Measurements from ENCODE around the gene PLK3. TPM values are rescaled to one million over a fixed set of nuclear protein-coding genes. Genes with fewer than 3 reads are reported as not detected.
"Not testable (repeated sequence)": the region's sequence is repeated elsewhere in the genome, so short reads cannot be mapped to it uniquely, and the experiment has no call there.

The PLK3 gene
- polyA plus RNA-seq, 1 experiment: 14.2 TPM

DNA sequence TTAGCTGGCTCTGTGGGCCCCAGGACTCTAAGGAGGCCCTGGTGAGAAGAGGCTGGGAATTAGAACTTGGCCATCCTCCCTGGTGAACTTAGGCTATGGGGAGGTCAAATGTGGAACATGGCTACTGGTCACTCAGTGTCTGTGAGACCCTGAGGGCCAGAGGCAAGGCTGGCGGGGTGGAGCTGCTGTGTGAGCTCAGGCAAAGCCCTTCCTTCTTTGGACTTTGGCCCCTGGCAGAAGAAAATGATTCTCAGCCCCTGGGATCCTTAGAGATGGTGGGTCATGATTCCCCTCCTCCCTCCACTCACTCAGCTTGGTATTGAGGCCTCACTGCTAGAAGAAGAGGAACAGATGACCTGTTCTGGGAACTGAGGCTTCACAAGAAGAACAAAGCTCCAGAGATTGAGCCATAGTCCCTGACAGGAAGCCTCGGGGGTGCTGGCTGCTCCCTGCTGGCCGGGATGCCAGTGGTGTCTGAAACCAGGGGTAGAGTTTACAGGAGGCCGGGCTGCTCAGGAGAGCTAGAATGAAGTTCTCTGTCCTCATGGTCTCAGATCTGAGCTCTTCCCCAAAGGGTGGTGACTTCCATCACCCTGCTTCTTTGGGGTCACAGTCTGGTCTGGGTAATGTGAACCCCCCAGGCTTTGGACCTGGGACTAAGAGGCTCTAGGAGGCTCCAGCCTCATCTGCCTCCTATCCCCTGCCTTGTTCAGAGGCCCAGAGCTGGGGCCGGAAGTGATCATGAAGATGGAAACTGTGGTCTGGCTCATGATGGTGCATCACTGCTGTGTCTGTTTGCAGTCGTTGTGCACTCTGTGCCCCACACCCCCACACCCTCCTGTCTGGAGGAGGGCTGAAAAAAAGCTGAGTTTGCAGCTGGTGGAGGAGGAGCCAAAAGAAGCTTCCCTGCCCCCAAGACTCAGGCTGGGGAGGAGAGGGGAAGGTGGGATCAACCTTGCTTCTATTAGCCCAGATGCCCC is 9.1 kb downstream of the PLK3 start:
- POLR2A ChIA-PET: interaction anchor here (0.5 to 4.1 kb wide), 7 partner anchors 9 to 712 kb away, joined by 3 to 103 read pairs (median 5); partner anchors contain the start of genes PLK3, PRDX1 and RPS8
- Histone ChIP-seq H3K27me3 (ENCODE audit: control insufficient read depth, insufficient read depth, low read length) (no peaks in the 10 kb centered on the region), H3K4me3 (ENCODE audit: low read depth, low read length) (peak overlapping the region; percentile 63), H3K9me3 (ENCODE audit: control insufficient read depth, insufficient read depth, low read length) (no peaks in the 10 kb centered on the region; the same call in 1 of the 2 replicates), H3K27ac (ENCODE audit: low read depth, low read length) (peak overlapping the region; percentile 100)
- no peak for DNase-seq (ENCODE audit: low read depth, low spot score)
- CTCF ChIA-PET: interaction anchor here (0.8 to 2.2 kb wide), 7 partner anchors 9 to 78 kb away, joined by 3 to 20 read pairs (median 5); partner anchors contain the start of genes PLK3 and RNU5D-1
- 0 out of 2 replicates have a peak, but pooled peaks have one; percentile 16 for TF ChIP-seq CTCF (IDR thresholded peaks at IDR 0.05; ENCODE audit: low read depth, low read length)

DNA sequence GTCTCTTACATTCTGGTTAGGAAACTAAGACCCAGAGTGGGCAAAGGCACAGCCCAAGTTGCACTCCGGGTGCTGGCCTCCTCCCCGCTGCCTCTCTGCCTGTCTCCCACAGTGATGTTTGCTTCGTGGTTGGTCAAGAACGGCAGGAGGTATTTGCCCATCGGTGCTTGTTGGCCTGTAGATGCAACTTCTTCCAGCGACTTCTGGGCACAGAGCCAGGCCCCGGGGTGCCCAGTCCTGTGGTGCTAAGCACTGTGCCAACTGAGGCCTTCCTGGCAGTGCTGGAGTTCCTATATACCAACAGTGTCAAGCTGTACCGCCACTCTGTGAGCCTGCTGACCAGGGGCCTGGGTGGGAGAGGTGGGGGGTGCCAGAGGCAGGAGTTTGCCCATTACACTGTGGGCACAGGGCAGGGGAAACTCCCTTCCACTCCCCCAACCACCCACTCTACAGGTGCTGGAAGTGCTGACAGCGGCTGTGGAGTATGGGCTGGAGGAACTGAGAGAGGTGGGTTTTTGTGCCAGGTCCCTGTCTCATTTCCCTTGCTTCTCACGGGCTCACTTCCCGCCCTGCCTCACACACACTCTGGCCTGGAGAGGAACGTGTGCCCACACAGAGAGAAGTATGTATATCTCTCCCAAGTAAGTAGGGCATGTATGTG is 10.1 kb downstream of the PLK3 start:
- TF ChIP-seq CTCF (IDR thresholded peaks at IDR 0.05; ENCODE audit: low read depth, low read length): no peak
- ChIA-PET CTCF (interaction anchor here (0.7 to 2.2 kb wide), 2 partner anchors 10 to 92 kb away, joined by 5 to 20 read pairs; partner anchors contain the start of gene PLK3), POLR2A (interaction anchor here (1.4 to 4.1 kb wide), 4 partner anchors 9 to 89 kb away, joined by 4 to 103 read pairs (median 18); partner anchors contain the start of genes PLK3 and RPS8)
- Histone ChIP-seq H3K27me3 (ENCODE audit: control insufficient read depth, insufficient read depth, low read length) (no peaks in the 10 kb centered on the region), H3K9me3 (ENCODE audit: control insufficient read depth, insufficient read depth, low read length) (no peaks in the 10 kb centered on the region; the same call in 1 of the 2 replicates), H3K4me3 (ENCODE audit: low read depth, low read length) (peak overlapping the region; percentile 31), H3K27ac (ENCODE audit: low read depth, low read length) (peak overlapping the region; percentile 32)
- no peak for DNase-seq (ENCODE audit: low read depth, low spot score)

- H3K27me3 ChIP-seq (ENCODE audit: control insufficient read depth, insufficient read depth, low read length); H3K9me3 ChIP-seq (ENCODE audit: control insufficient read depth, insufficient read depth, low read length); H3K4me3 ChIP-seq (ENCODE audit: low read depth, low read length); DNase-seq (ENCODE audit: low read depth, low spot score): not testable (repeated sequence)
- peak overlapping the region; percentile 32 for H3K27ac ChIP-seq (ENCODE audit: low read depth, low read length)
- POLR2A ChIA-PET: interaction anchor here (3.3 kb wide), 1 partner anchor 10 kb away, joined by 18 read pairs; the partner anchor contains the start of gene PLK3
- CTCF ChIA-PET: interaction anchor here (0.6 to 0.7 kb wide), 2 partner anchors 11 to 91 kb away, joined by 5 read pairs; partner anchors contain the start of gene PLK3
These were observed 10.6 kb downstream of the PLK3 start for GRCh38 chr1:44810762-44811105.

DNA sequence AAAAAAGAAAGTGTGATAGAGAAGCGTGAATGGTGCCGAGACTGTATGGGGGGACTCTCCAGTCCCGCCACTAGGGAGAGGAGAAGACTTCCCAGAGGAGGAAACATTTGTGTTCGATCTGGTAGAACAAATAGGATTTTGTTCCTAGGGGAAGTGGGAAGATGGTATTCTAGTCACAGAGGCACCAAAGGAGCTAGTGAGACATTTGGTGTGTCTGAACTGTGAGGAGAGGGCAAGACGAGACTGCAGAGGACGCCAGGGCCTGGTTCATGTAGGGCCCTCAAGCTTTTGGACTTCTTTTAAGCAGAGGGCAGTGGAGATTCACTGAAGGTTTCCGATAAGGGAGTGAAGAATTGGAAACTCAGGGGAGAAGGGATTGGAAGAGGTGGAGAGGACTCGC is 11.1 kb downstream of the PLK3 start:
- no peak for TF ChIP-seq CTCF (IDR thresholded peaks at IDR 0.05; ENCODE audit: low read depth, low read length)
- no peaks in the 10 kb centered on the region for H3K27me3 ChIP-seq (ENCODE audit: control insufficient read depth, insufficient read depth, low read length)
- H3K9me3 ChIP-seq (ENCODE audit: control insufficient read depth, insufficient read depth, low read length): no peaks in the 10 kb centered on the region; the same call in 1 of the 2 replicates
- no peak for DNase-seq (ENCODE audit: low read depth, low spot score)
- POLR2A ChIA-PET: interaction anchor here (3.3 kb wide), 1 partner anchor 11 kb away, joined by 18 read pairs; the partner anchor contains the start of gene PLK3
- no peak overlapping the region for H3K4me3 ChIP-seq (ENCODE audit: low read depth, low read length)
- H3K27ac ChIP-seq (ENCODE audit: low read depth, low read length): peak overlapping the region; percentile 32
- CTCF ChIA-PET: interaction anchor here (0.6 to 0.7 kb wide), 2 partner anchors 11 to 91 kb away, joined by 5 read pairs; partner anchors contain the start of gene PLK3
